ENCODE results near the gene LRRC36.

Gene LRRC36

GRCh38 chr16:67294938-67295361, 31.7 kb upstream of the LRRC36 start:
- peak; percentile 43 for DNase-seq (ENCODE audit: low read depth)

GRCh38 chr16:67296420-67296819, 30.2 kb upstream of the LRRC36 start:
- DNase-seq (ENCODE audit: low read depth): peak; percentile 21

GRCh38 chr16:67298277-67298676, 28.3 kb upstream of the LRRC36 start:
- DNase-seq (ENCODE audit: low read depth): no peak

- no peak for DNase-seq (ENCODE audit: low read depth)
Observed at GRCh38 chr16:67299269-67299668, 27.3 kb upstream of the LRRC36 start.

GRCh38 chr16:67301080-67301782, 25.4 kb upstream of the LRRC36 start:
- no peak for DNase-seq (ENCODE audit: low read depth)

- no peak for DNase-seq (ENCODE audit: low read depth)
Observed at GRCh38 chr16:67302076-67302475, 24.5 kb upstream of the LRRC36 start.

GRCh38 chr16:67302970-67303369, 23.6 kb upstream of the LRRC36 start:
- DNase-seq (ENCODE audit: low read depth): no peak

GRCh38 chr16:67304020-67304419, 22.6 kb upstream of the LRRC36 start:
- peak; percentile 16 for DNase-seq (ENCODE audit: low read depth)

- DNase-seq (ENCODE audit: low read depth): no peak
Observed at GRCh38 chr16:67305216-67306071, 21.2 kb upstream of the LRRC36 start.

- no peak for DNase-seq (ENCODE audit: low read depth)
Observed at GRCh38 chr16:67310561-67310960, 16.1 kb upstream of the LRRC36 start.

GRCh38 chr16:67311607-67312488, 14.8 kb upstream of the LRRC36 start:
- peak; percentile 98 for DNase-seq (ENCODE audit: low read depth)

GRCh38 chr16:67312719-67313118, 13.9 kb upstream of the LRRC36 start:
- no peak for DNase-seq (ENCODE audit: low read depth)

GRCh38 chr16:67317853-67318252, 8.8 kb upstream of the LRRC36 start:
- DNase-seq (ENCODE audit: low read depth): no peak

- DNase-seq (ENCODE audit: low read depth): no peak
Observed at GRCh38 chr16:67326115-67326471, 522 bp upstream of the LRRC36 start.

GRCh38 chr16:67327743-67328142, 1.1 kb downstream of the LRRC36 start:
- DNase-seq (ENCODE audit: low read depth): no peak

- DNase-seq (ENCODE audit: low read depth): no peak
Observed at GRCh38 chr16:67329901-67330300, 3.3 kb downstream of the LRRC36 start.

- no peak for DNase-seq (ENCODE audit: low read depth)
Observed at GRCh38 chr16:67333315-67333714, 6.7 kb downstream of the LRRC36 start.

GRCh38 chr16:67336116-67336515, 9.5 kb downstream of the LRRC36 start:
- DNase-seq (ENCODE audit: low read depth): no peak

- no peak for DNase-seq (ENCODE audit: low read depth)
Observed at GRCh38 chr16:67336648-67337047, 10.0 kb downstream of the LRRC36 start.

- peak; percentile 19 for DNase-seq (ENCODE audit: low read depth)
Observed at GRCh38 chr16:67339453-67339852, 12.8 kb downstream of the LRRC36 start.

GRCh38 chr16:67341250-67341649, 14.6 kb downstream of the LRRC36 start:
- no peak for DNase-seq (ENCODE audit: low read depth)

GRCh38 chr16:67342616-67343015, 16.0 kb downstream of the LRRC36 start:
- no peak for DNase-seq (ENCODE audit: low read depth)

Measured in fibroblast of gingiva (primary cell).